Left renal cortex interstitium (tissue), 4 donors: Measurements from ENCODE around the gene ETNK2. TPM values are rescaled to one million over a fixed set of nuclear protein-coding genes. Genes with fewer than 3 reads are reported as not detected.

Experiments
- DNase-seq, 4 donors: peaks; one replicate each; pipeline ENCODE4 v3.0.0-alpha.2; 2013; ENCODE audit warnings: low read depth in 4 of 4, low spot score in 2 of 4, missing footprints in 1 of 4
- polyA plus RNA-seq, 4 donors: library from polyadenylated mRNA; unstranded; fragments of 120-200 nt; gene quantifications; one replicate each; pipeline ENCODE4 v1.2.1, GENCODE V29; 2013; ENCODE audit not compliant: insufficient read length in 4 of 4

ETNK2 gene
- polyA plus RNA-seq, 4 donors, result 21.3 to 29.9 (median 22.1) TPM

GRCh38 chr1:204083491-204083890, 68.4 kb downstream of the ETNK2 start:
- DNase-seq, result no peak

- DNase-seq, result no peak
Measured at GRCh38 chr1:204081791-204082513, 69.9 kb downstream of the ETNK2 start.

GRCh38 chr1:204081164-204081790, 70.6 kb downstream of the ETNK2 start:
- no peak for DNase-seq

Other genes with a start within 250 kb of the ETNK2 start
- 10 to 100 TPM; 39.3 to 70.2 (median 51.6) TPM for gene SOX13, start 78.9 kb downstream of the ETNK2 start, polyA plus RNA-seq
- gene REN, start 14.3 kb upstream of the ETNK2 start, polyA plus RNA-seq, result 100 to 1,000 TPM in 1 of 4 donors, 10 to 100 TPM in 3; 55.1 to 138 (median 79.4) TPM
- 1 to 10 TPM in 1 of 4 donors, under 1 TPM in 3; 0.32 to 1.5 (median 0.67) TPM for gene KISS1, start 44.4 kb upstream of the ETNK2 start, polyA plus RNA-seq
- 1 to 10 TPM; 2.7 to 4.2 (median 3.7) TPM for gene GOLT1A, start 61.9 kb upstream of the ETNK2 start, polyA plus RNA-seq
- gene PLEKHA6, start 207.9 kb upstream of the ETNK2 start, polyA plus RNA-seq, result 10 to 100 TPM; 44.7 to 64.2 (median 45.7) TPM